Left hindlimb (tissue), 1 donor: ENCODE measurements around the gene RP2.

Experiments used
- DNase-seq: peaks from one replicate; pipeline ENCODE4 v3.0.0-alpha.2; 2018

Gene RP2

GRCh38 chrX:46927718-46928117, 90.9 kb downstream of the RP2 start:
- DNase-seq: no peak

GRCh38 chrX:46929439-46930261, 92.8 kb downstream of the RP2 start:
- DNase-seq: no peak
